Measurements from ENCODE around the gene EIF2AK2.
A peak's percentile ranks its signal among the peaks of the same experiment; 100 is the strongest.

Gene EIF2AK2

DNA sequence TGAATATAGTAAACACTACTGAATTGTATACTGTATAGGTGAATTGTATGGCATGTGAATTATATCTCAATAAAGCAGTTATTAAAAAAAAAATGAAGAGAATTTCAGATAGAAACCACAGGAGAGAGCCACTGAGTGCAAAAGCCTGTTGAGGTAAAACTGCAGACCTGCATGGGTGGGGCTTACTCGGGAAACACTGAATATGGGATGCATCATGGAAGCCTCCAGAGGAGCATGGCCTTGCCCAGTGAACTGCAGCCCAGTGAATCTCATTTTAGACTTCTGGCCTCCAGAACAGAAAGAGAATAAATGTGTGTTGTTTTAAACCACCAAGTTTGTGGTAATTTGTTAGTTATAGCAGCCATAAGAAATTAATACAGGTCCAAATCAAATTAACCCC is 56.7 kb downstream of the EIF2AK2 start:
- no peak for ATAC-seq
- Mint-ChIP-seq H3K4me1 (peaks cover 2% of the 10 kb centered on the region), H3K36me3 (ENCODE audit: low read depth) (peaks cover 41% of the 10 kb centered on the region), H3K9me3 (no peaks in the 10 kb centered on the region), H3K27me3 (no peaks in the 10 kb centered on the region), H3K27ac (no peak overlapping the region), H3K4me3 (no peak overlapping the region)
- DNase-seq, result no peak

DNA sequence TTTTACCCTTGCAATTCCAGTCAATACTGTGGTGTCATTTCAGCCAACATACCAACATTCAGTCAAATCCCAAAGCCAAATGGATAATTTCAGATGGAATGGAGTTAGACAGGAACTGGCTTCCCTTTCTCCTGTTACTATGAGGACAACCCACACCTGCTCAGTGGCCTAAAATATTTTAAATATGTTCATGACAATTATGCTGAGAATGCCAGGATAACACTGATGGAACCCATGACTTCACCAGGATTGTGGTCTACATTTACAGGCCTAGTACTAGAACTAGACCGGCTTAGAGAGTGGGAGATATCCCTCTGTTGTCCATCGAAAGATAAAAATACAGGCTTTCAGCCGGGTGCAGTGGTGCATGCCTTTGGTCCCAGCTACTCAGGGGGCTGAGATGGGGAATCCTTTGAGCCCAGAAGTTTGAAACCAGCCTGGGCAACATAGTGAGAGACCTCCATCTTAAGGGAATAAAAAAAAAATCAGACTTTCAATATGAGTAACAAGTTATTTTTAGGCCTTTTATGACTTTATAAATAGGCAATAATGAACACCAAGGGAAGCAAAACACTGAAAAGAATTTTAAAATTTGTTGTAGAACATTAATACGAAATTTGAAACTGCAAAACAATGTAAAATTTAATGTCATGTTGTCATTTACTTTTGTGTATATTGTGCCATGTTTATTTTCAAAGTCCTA is 58.2 kb downstream of the EIF2AK2 start:
- no peaks in the 10 kb centered on the region for H3K9me3 Mint-ChIP-seq
- H3K4me3 Mint-ChIP-seq, result no peak overlapping the region
- ATAC-seq, result no peak
- H3K4me1 Mint-ChIP-seq, result peaks cover 2% of the 10 kb centered on the region
- no peak for DNase-seq
- H3K27me3 Mint-ChIP-seq, result no peaks in the 10 kb centered on the region
- peaks cover 45% of the 10 kb centered on the region for H3K36me3 Mint-ChIP-seq (ENCODE audit: low read depth)
- H3K27ac Mint-ChIP-seq, result no peak overlapping the region

DNA sequence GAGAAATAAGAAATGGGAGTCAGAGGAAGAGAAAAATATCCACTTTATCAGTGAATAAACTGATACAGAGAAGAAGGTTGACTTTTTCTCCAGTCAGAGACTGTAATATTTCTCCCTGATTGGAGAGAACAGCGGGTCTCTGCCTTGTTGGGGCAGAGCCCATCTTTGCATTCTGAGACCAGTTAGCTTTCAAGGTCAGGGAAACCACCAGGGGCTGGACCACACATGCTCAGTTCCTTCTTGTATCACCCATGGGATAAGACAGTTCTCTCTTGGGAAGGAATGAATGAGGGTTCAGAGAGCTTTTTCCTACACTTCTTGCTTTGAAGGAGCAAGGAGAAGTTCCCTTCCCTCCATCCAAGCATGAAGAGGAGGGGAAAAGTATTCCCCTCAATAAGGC is 60.2 kb downstream of the EIF2AK2 start:
- no peak for ATAC-seq
- no peaks in the 10 kb centered on the region for H3K27me3 Mint-ChIP-seq
- DNase-seq, result no peak
- H3K36me3 Mint-ChIP-seq (ENCODE audit: low read depth), result peaks cover 52% of the 10 kb centered on the region
- H3K27ac Mint-ChIP-seq, result peak overlapping the region; percentile 1
- no peaks in the 10 kb centered on the region for H3K9me3 Mint-ChIP-seq
- no peak overlapping the region for H3K4me3 Mint-ChIP-seq
- H3K4me1 Mint-ChIP-seq, result peaks cover 4% of the 10 kb centered on the region

DNA sequence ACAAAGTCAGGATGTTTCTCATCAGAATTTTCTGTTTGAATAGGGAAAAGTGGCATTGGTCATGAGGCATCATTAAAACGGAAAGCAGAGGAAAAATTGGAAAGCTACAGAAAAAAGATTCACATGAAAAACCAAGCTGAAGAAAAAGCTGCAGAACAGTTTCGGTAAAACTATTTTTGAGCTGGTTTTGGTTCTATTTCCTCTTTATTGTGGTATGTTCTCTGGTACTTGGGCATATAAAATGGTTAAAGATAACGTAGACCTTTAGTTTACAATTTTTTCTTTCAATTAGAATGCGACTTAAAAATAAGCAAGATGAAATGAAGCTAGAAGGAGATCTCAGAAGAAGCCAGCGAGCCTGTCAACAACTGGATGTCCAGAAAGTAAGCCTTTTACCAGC is 64.9 kb downstream of the EIF2AK2 start:
- no peaks in the 10 kb centered on the region for H3K9me3 Mint-ChIP-seq
- ATAC-seq (no peak), DNase-seq (no peak)
- H3K4me1 Mint-ChIP-seq, result peaks cover 9% of the 10 kb centered on the region
- no peaks in the 10 kb centered on the region for H3K27me3 Mint-ChIP-seq
- H3K4me3 Mint-ChIP-seq, result no peak overlapping the region
- peak overlapping the region; percentile 85 for H3K27ac Mint-ChIP-seq
- H3K36me3 Mint-ChIP-seq (ENCODE audit: low read depth), result peaks cover 30% of the 10 kb centered on the region

DNA sequence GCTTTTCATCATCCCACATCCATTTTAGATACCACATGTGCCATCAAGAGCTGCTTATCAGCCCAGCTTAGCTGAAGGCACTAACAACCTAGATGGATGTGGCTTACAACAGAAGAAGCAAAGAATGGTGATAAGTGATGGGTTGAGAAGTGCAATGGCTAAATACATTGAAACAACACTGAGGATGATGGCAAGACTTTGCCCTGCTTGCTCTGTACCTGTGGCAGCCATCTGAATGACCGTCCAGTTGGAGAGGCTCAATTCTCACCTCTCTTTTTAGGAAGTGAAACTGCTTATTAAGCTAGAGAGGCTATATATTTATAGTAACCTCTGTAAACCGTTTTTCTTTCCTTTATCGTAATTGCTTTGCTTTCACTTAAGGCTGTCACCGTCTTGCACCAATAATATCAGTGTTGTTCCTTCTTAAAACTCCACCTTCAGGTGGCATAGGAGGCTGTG is 66.7 kb downstream of the EIF2AK2 start:
- H3K4me3 Mint-ChIP-seq, result no peak overlapping the region
- no peaks in the 10 kb centered on the region for H3K9me3 Mint-ChIP-seq
- H3K27me3 Mint-ChIP-seq, result no peaks in the 10 kb centered on the region
- peaks cover 9% of the 10 kb centered on the region for H3K4me1 Mint-ChIP-seq
- ATAC-seq (no peak), DNase-seq (no peak)
- H3K36me3 Mint-ChIP-seq (ENCODE audit: low read depth), result peaks cover 19% of the 10 kb centered on the region
- H3K27ac Mint-ChIP-seq, result no peak overlapping the region

DNA sequence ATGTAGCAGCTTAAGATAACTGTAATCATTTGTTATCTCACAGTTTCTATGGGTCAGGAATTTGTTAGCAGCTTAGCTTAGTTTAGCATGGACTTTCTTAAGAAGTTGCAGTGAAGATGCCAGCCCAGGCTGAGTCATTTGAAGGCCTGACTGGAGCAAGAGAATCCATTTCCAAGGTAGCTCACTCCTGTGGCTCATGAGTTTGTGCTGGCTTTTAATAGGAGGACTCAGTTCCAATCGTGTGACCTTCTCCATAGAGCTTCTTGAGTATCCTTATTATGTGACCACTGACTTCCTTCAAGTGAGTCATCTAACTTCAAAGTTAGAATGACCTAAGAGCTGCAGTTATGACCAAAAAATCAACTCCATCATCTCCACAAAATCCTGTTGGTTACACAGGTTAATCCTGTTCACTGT is 71.0 kb downstream of the EIF2AK2 start:
- peaks cover 12% of the 10 kb centered on the region for H3K36me3 Mint-ChIP-seq (ENCODE audit: low read depth)
- ATAC-seq, result peak; percentile 44
- H3K27me3 Mint-ChIP-seq, result no peaks in the 10 kb centered on the region
- peaks cover 18% of the 10 kb centered on the region for H3K4me1 Mint-ChIP-seq
- DNase-seq, result no peak
- no peak overlapping the region for H3K4me3 Mint-ChIP-seq
- H3K27ac Mint-ChIP-seq, result no peak overlapping the region
- no peaks in the 10 kb centered on the region for H3K9me3 Mint-ChIP-seq

DNA sequence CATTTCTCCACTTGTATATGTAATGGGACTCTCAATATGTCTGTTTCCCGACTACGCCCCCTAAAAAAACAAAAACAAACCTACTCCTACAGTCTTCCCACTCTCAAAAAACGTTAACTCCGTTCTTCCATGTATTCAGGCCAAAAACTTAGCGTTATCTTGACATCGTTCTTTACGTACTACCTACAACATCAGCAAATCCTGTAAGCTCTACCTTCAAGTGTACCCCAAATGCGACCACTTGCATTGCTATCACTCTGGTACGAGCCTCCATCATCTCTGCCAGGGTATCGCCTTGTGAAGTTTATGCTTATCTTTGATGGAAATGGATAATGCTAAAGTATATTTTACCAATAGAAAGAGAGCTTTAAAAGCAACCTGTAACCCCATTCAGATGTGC is 72.0 kb downstream of the EIF2AK2 start:
- H3K9me3 Mint-ChIP-seq, result no peaks in the 10 kb centered on the region
- H3K4me1 Mint-ChIP-seq, result peaks cover 25% of the 10 kb centered on the region
- no peak for ATAC-seq

DNA sequence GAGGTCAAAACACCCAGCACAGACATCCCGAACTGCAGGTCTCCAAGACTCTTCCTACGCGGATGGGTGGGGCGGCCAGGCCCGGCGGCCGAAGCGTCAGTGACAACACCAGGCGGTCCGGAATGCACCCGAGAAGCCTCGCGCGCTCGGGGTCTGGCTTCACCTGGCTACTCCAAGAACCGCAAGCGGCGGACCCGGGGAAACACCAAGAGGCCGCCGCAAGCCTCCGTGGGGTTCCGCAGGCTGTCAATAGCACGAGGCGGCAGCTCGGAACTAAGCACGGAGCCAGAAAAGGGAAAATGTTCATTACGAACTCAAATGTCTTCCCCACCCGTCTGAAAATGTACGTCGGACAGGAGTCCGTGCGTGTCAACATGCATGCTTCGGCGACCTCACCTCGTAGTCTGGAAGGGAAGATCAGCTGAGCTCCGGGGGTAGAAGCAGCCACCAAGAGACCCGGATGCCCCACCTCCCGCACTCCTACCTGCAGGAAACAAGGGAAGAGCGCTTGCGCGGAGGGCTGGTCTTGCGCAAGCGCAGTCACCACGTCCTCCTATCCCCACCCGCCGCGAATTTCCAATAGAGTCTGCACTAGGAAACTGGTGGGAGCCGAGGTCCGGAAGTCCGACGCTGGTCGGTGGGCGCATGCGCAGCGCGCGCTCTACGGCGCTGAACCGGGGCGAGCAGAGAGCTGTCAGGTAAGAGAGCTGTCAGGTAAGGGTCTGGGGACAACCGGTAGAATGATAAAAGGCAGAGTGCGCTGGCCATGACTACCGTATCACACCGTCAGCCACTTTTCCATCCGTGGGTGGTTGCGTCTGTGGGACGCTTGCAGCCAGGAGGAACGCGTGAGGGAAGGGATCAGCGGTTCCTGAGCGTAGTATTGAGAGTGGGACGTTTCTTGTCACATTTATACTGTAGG is 72.6 kb downstream of the EIF2AK2 start, which contains the start of the genes GPATCH11 and HEATR5B:
TSS of gene GPATCH11 (plus strand) at position 646 of the 922 bp plus-strand sequence. CDS start 3,864 bp downstream, outside the sequence.
TSS of gene HEATR5B (minus strand) at position 500 of the 922 bp plus-strand sequence. CDS start 958 bp downstream, outside the sequence.
- no peaks in the 10 kb centered on the region for H3K27me3 Mint-ChIP-seq
- no peak within 1 kb of the TSS for H3K27ac Mint-ChIP-seq
- H3K4me1 Mint-ChIP-seq, result peaks cover 28% of the 10 kb centered on the region
- H3K4me3 Mint-ChIP-seq, result no peak within 1 kb of the TSS
- H3K36me3 Mint-ChIP-seq (ENCODE audit: low read depth), result peaks cover 17% of the 10 kb centered on the region
- H3K9me3 Mint-ChIP-seq, result no peaks in the 10 kb centered on the region
- peak; percentile 92 for ATAC-seq
- DNase-seq, result peak; percentile 92

More for the DNA sequence above, 72.0 kb downstream of the EIF2AK2 start:
- peaks cover 17% of the 10 kb centered on the region for H3K36me3 Mint-ChIP-seq (ENCODE audit: low read depth)
- no peak for DNase-seq
- H3K27ac Mint-ChIP-seq, result no peak overlapping the region
- no peak overlapping the region for H3K4me3 Mint-ChIP-seq
- no peaks in the 10 kb centered on the region for H3K27me3 Mint-ChIP-seq

DNA sequence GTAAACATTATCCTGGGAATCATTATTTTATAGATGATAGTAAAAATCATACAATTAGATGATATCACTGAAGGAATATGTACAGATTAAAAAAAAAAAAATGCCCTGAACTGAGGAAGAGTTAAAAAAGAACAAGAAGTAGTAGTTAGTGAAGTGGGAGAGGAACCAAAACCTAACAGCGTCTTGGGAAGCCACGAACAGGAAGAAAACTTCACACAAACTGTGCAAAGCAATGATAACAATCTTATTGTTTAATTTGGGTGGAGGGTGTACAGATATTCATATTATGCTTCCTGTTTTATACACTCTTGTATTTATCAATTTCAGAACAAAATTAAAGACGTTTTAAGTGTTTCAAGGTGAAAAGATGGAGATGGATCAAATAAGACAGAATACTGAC is 76.1 kb downstream of the EIF2AK2 start:
- peaks cover 26% of the 10 kb centered on the region for H3K4me1 Mint-ChIP-seq
- peak overlapping the region; percentile 74 for H3K27ac Mint-ChIP-seq
- peak overlapping the region; percentile 5 for H3K4me3 Mint-ChIP-seq
- H3K27me3 Mint-ChIP-seq, result no peaks in the 10 kb centered on the region
- ATAC-seq (no peak), DNase-seq (no peak)
- H3K9me3 Mint-ChIP-seq, result no peaks in the 10 kb centered on the region
- H3K36me3 Mint-ChIP-seq (ENCODE audit: low read depth), result peaks cover 30% of the 10 kb centered on the region

DNA sequence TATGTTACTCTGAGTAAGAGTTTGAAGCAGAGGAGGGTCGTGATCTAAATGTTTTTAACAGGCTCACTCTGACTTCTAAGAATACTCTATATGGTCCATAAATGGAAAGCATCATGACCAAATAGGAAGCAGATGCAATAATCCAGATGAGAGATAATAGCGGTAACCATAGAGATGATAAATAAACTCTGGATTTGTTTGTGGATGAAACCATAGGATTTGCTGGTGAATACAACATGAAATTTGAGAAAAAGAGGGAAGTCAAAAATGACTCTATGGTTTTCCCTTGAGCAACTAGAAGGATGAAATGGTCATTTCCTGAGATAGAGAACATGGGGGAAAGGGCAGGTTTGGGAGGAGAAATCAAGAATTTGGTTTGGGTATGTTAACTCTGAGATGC is 76.5 kb downstream of the EIF2AK2 start:
- ATAC-seq (no peak), DNase-seq (no peak)
- H3K36me3 Mint-ChIP-seq (ENCODE audit: low read depth), result peaks cover 33% of the 10 kb centered on the region
- H3K4me3 Mint-ChIP-seq, result peak overlapping the region; percentile 5
- H3K27ac Mint-ChIP-seq, result peak overlapping the region; percentile 74
- H3K4me1 Mint-ChIP-seq, result peaks cover 26% of the 10 kb centered on the region
- H3K27me3 Mint-ChIP-seq, result no peaks in the 10 kb centered on the region
- no peaks in the 10 kb centered on the region for H3K9me3 Mint-ChIP-seq

DNA sequence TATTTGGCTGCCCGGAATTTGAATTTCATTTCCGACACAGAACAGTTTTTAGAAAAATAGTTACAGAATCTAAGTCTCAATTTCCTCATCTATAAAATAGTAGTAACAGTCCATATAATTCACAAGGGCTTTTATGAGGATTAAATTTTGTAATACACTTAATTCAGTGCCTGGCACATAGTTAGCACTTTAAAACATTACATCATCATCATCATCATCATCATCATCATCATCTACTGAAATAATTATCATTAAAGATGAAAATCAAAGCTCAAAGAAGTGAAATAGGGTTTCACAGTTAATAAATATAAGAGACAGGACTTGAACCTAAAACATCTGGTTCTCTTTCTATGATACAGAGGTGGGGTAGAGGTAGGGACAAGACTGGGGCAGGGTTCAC is 85.8 kb downstream of the EIF2AK2 start:
- Mint-ChIP-seq H3K9me3 (no peaks in the 10 kb centered on the region), H3K27ac (no peak overlapping the region), H3K4me3 (no peak overlapping the region), H3K36me3 (ENCODE audit: low read depth) (peaks cover 29% of the 10 kb centered on the region), H3K27me3 (no peaks in the 10 kb centered on the region), H3K4me1 (peaks cover 20% of the 10 kb centered on the region)
- DNase-seq (no peak), ATAC-seq (no peak)

DNA sequence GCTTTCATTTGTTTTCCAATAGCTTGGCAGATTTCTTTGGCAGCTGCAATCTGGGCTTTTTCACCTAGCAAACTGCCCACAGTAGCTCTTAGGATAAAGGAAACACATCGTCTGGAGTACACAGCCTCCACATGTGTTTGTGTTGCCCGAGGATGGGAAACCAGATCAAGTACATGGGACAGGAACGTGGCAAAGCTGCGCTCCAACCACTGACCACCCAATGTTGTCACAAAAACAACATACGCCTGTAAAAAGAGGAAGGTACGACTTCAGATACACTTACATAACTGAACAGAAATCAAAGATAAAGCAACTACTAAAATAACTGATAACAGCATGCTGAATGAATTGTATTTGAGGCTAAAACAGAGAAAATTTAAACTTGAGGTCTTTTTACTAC is 88.1 kb downstream of the EIF2AK2 start:
- no peak for DNase-seq
- peaks cover 26% of the 10 kb centered on the region for H3K36me3 Mint-ChIP-seq (ENCODE audit: low read depth)
- H3K9me3 Mint-ChIP-seq, result no peaks in the 10 kb centered on the region
- no peak overlapping the region for H3K4me3 Mint-ChIP-seq
- no peak overlapping the region for H3K27ac Mint-ChIP-seq
- H3K4me1 Mint-ChIP-seq, result peaks cover 12% of the 10 kb centered on the region
- H3K27me3 Mint-ChIP-seq, result no peaks in the 10 kb centered on the region
- no peak for ATAC-seq

DNA sequence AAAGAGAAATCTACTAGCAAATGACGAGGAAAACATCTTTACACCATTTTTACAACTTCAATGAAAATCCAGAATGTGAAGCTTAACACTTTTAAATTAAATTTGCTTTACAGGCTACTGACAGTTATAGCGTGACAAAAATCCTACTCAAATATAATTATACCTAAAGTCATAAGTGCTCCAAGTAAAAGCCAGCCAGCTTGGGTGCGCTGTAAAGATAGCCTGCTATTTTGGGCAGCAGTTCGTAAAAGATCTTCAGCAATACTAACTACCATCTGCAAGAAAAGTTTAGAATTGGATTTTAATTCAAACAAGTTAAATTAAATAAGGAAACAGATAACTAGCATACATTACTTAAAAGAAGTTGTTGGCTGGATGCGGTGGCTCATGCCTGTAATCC is 95.0 kb downstream of the EIF2AK2 start:
- no peaks in the 10 kb centered on the region for H3K27me3 Mint-ChIP-seq
- H3K36me3 Mint-ChIP-seq (ENCODE audit: low read depth), result peaks cover 25% of the 10 kb centered on the region
- H3K4me3 Mint-ChIP-seq, result no peak overlapping the region
- H3K4me1 Mint-ChIP-seq, result no peaks in the 10 kb centered on the region
- no peak overlapping the region for H3K27ac Mint-ChIP-seq
- H3K9me3 Mint-ChIP-seq, result no peaks in the 10 kb centered on the region
- no peak for DNase-seq
- no peak for ATAC-seq

DNA sequence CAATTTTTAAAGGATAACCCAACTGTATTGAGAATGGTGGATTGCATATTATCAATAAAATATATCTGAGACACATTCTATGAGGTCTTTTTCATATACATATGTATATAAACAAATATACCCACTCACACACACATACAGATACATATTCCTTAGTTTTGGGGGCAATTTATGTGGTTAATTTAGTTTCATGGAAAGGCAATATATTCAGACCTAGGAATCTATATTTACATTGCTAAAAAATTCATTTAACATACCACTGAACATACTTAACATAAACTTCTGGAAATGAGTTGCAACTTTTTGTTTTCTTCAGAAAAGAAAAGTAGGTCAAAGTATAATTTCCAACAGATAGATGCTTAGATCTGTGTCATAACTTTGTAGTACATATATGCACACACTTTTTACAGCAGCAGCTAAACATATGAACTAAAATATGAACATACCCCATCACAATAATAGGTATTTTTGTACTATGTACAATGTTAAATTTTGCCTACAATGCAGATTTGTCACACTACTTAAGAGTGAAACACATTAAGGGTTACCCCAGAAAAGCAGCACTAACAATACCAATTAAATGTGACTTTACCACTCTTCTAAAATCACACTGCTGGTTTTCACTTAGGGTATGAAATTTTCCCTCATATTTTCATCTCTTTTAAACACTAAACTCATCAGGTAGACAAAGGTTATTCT is 95.6 kb downstream of the EIF2AK2 start:
- Mint-ChIP-seq H3K4me1 (no peaks in the 10 kb centered on the region), H3K4me3 (no peak overlapping the region), H3K27ac (no peak overlapping the region), H3K27me3 (no peaks in the 10 kb centered on the region), H3K9me3 (no peaks in the 10 kb centered on the region), H3K36me3 (ENCODE audit: low read depth) (peaks cover 31% of the 10 kb centered on the region)
- ATAC-seq (no peak), DNase-seq (no peak)
